HUES6 (cell line): Measurements from ENCODE around the gene SLC22A16.

Experiments used
- H3K27ac ChIP-seq: 2 replicates; pipeline ENCODE4 v1.7.0; 2013; ENCODE audit warnings: low read depth, mild to moderate bottlenecking, low read length, inconsistent platforms
- H3K27me3 ChIP-seq: 2 replicates; pipeline ENCODE4 v1.6.1; 2013; ENCODE audit warnings: low read length; ENCODE audit not compliant: control insufficient read depth, insufficient read depth
- H3K36me3 ChIP-seq: 2 replicates; pipeline ENCODE4 v1.6.1; 2013; ENCODE audit warnings: low read length; ENCODE audit not compliant: control insufficient read depth, insufficient read depth
- H3K4me1 ChIP-seq: 2 replicates; pipeline ENCODE4 v1.6.1; 2013; ENCODE audit warnings: low read length; ENCODE audit not compliant: control insufficient read depth, insufficient read depth
- H3K4me3 ChIP-seq: 2 replicates; pipeline ENCODE4 v1.5.1; 2013; ENCODE audit warnings: low read depth, low read length
- H3K9ac ChIP-seq: one replicate; pipeline ENCODE4 v1.6.1; 2013; ENCODE audit warnings: mild to moderate bottlenecking, low read length
- H3K9me3 ChIP-seq: 2 replicates; pipeline ENCODE4 v1.6.1; 2013; ENCODE audit warnings: low read depth, low read length; ENCODE audit not compliant: control insufficient read depth, insufficient read depth

Gene SLC22A16, protein sequence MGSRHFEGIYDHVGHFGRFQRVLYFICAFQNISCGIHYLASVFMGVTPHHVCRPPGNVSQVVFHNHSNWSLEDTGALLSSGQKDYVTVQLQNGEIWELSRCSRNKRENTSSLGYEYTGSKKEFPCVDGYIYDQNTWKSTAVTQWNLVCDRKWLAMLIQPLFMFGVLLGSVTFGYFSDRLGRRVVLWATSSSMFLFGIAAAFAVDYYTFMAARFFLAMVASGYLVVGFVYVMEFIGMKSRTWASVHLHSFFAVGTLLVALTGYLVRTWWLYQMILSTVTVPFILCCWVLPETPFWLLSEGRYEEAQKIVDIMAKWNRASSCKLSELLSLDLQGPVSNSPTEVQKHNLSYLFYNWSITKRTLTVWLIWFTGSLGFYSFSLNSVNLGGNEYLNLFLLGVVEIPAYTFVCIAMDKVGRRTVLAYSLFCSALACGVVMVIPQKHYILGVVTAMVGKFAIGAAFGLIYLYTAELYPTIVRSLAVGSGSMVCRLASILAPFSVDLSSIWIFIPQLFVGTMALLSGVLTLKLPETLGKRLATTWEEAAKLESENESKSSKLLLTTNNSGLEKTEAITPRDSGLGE

DNA sequence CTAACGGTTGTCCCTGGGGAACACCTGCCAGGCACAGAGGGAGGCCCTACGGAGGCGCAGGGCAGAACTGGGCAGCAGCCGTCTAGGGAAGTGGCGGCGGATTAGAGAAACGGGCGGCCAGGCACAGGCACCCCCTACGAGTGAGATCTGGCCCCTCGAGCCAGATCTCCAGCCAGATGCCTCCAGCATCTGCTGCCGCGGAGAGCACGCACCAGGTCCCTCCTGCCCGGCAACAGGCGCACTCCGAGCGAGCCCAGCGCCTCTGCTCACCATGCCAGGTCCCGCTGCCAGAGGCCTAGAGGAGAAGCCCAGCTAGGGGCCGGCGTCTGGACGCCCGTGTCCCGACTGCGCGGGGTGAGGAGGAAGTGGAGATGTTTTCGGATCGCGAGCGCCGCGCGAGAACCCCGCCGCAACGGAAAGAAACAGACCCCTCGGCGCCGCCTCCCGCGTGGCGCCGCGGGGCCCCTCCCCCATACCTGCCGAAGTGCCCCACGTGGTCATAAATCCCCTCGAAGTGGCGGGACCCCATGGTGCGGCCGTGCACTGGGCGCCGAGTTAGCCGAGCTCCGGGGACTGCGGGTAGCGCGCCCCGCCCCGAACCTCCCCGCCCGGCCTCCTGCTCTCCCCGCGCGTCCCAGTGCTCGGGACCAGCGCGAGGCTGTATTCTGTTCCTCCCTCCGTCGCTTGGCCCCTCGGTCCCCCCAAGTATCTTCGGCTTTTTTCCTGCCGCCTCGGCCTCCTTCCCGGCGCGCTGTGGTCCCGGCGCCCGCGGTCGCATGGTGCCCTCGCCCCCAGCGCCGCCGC is at the start of gene SLC22A16:
Gene SLC22A16 (minus strand): TSS at position 568 of the 804 bp plus-strand sequence. CDS start 39 bp downstream, at position 529.
- peak within 1 kb of the TSS; percentile 40; the same call in 1 of the 2 replicates for H3K4me3 ChIP-seq
- H3K27ac ChIP-seq: no peak within 1 kb of the TSS
- no peaks in the 10 kb centered on the region for H3K4me1 ChIP-seq

DNA sequence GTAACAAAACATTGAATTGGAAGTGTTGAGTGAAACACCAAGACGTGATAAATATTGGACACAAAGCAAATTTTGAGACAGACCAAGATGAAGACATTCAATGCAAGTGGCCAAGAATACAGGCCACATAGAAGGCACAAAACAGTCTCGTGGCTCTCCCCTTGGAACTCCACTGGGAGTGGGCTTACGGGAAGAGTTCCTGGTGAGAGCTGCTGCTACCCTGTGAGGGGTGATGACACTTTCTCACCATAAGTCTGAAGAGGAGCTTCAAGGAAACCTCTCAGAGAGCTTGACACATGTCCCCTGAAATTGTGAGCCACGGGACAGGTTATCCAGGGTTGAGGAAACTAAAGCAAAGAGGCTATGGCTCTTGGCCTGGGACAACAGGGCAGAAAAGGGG is 48.6 kb upstream of the SLC22A16 start:
- H3K27me3 ChIP-seq: no peaks in the 10 kb centered on the region
- no peak overlapping the region for H3K9ac ChIP-seq
- H3K4me1 ChIP-seq: peaks cover 3% of the 10 kb centered on the region; the same call in 1 of the 2 replicates
- H3K36me3 ChIP-seq: no peaks in the 10 kb centered on the region
- no peaks in the 10 kb centered on the region for H3K9me3 ChIP-seq
- H3K4me3 ChIP-seq: no peak overlapping the region
- no peak overlapping the region for H3K27ac ChIP-seq

More for the DNA sequence above, at the start of gene SLC22A16:
- Histone ChIP-seq H3K36me3 (no peaks in the 10 kb centered on the region), H3K9me3 (peaks cover 16% of the 10 kb centered on the region), H3K27me3 (peaks cover 13% of the 10 kb centered on the region; the same call in 1 of the 2 replicates), H3K9ac (no peak within 1 kb of the TSS)

DNA sequence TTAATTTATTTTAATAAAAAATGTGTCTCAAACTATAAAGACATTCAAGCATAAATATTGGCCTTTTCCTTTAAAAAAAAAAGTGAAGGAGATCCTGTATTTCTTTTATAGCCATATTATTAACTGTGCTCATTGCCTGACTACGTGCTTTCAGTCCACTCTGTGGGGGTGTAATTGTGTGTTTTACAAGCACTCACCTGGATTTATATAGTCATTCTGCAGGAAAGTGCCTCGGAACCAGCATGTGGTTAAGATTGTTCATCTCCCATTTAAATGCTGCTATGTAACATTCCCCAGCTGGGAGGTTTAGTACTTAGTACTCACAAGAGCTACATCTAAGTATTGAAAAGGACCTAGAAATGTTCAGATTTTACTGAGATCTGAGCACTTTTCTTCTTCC is 47.9 kb upstream of the SLC22A16 start:
- Histone ChIP-seq H3K4me3 (no peak overlapping the region), H3K4me1 (peaks cover 3% of the 10 kb centered on the region; the same call in 1 of the 2 replicates), H3K27me3 (no peaks in the 10 kb centered on the region), H3K27ac (no peak overlapping the region), H3K36me3 (no peaks in the 10 kb centered on the region), H3K9ac (no peak overlapping the region), H3K9me3 (no peaks in the 10 kb centered on the region)

DNA sequence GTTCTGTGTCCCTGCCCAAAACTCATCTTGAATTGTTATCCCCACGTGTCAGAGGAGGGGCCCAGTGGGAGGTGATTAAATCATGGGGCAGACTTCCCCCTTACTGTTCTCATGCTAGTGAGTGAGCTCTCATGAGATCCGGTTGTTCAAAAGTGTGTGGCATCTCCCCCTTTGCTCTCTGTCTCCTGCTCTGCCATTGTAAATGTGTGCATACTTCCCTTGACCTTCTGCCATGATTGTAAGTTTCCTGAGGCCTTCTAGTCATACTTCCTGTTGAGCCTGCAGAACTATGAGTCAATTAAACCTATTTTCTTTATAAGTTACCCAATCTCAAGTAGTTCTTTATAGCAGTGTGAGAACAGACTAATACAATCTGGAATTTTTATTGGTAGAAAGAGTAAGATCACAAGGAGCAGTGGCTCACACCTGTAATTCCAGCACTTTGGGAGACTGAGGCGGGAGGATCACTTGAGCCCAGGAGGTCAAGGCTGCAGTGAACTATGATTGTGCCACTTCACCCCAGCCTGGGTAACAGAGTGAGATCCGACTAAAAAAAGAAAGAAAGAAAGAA is 47.1 kb upstream of the SLC22A16 start:
- H3K36me3 ChIP-seq: no peaks in the 10 kb centered on the region
- no peak overlapping the region for H3K9ac ChIP-seq
- H3K27ac ChIP-seq: no peak overlapping the region
- H3K27me3 ChIP-seq: no peaks in the 10 kb centered on the region
- peaks cover 3% of the 10 kb centered on the region; the same call in 1 of the 2 replicates for H3K4me1 ChIP-seq
- H3K4me3 ChIP-seq: no peak overlapping the region
- no peaks in the 10 kb centered on the region for H3K9me3 ChIP-seq

DNA sequence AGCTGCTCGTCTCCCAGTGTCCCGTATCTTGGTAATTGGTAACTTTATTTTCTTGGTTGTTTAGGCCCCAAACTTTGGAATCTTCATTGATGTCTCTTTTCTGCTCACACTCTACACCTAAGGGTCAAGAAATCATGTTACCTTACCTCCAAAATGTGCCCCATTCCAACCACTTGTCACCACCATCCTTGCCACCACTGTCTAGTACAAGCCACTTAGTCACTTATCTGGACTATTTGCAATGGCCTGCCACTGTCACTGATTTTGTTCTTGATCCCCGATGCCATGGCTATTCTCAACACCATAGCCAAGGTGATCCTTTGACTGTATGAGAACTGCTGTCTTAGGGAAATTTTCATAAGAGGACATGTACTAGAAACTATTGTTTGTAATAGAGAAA is 46.0 kb upstream of the SLC22A16 start:
- H3K9ac ChIP-seq: no peak overlapping the region
- peaks cover 7% of the 10 kb centered on the region; the same call in 1 of the 2 replicates for H3K4me1 ChIP-seq
- no peaks in the 10 kb centered on the region for H3K27me3 ChIP-seq
- no peak overlapping the region for H3K27ac ChIP-seq
- no peaks in the 10 kb centered on the region for H3K36me3 ChIP-seq
- H3K9me3 ChIP-seq: no peaks in the 10 kb centered on the region
- no peak overlapping the region for H3K4me3 ChIP-seq

DNA sequence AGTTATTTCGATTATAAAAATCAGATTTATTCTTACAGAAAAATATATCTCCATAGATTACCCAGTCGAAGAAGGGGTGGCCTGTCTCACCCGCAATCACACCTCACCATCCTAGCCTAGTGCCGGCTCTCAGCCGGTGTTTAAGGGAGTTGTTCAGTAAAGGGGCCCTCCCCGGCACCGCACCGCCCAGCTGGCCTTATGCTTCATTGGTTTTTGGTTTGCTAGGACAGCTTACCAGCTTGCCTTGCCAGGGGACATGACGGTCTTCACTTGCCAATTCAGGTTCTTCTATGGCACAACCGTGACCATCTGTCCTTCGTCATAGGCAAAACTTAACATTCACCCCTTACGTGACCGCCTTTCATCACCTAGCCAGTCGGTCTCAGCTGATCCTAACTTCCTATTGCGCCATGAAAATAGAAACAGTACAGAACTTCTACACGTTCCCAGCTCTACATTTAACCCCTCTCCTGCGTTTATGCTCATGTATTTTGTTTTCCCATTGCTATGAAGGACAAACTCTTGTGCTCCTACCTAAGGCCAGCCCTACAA is 44.7 kb upstream of the SLC22A16 start:
- Histone ChIP-seq H3K27me3 (no peaks in the 10 kb centered on the region), H3K4me1 (peaks cover 7% of the 10 kb centered on the region; the same call in 1 of the 2 replicates), H3K9ac (no peak overlapping the region), H3K9me3 (no peaks in the 10 kb centered on the region), H3K27ac (no peak overlapping the region), H3K36me3 (no peaks in the 10 kb centered on the region), H3K4me3 (no peak overlapping the region)

DNA sequence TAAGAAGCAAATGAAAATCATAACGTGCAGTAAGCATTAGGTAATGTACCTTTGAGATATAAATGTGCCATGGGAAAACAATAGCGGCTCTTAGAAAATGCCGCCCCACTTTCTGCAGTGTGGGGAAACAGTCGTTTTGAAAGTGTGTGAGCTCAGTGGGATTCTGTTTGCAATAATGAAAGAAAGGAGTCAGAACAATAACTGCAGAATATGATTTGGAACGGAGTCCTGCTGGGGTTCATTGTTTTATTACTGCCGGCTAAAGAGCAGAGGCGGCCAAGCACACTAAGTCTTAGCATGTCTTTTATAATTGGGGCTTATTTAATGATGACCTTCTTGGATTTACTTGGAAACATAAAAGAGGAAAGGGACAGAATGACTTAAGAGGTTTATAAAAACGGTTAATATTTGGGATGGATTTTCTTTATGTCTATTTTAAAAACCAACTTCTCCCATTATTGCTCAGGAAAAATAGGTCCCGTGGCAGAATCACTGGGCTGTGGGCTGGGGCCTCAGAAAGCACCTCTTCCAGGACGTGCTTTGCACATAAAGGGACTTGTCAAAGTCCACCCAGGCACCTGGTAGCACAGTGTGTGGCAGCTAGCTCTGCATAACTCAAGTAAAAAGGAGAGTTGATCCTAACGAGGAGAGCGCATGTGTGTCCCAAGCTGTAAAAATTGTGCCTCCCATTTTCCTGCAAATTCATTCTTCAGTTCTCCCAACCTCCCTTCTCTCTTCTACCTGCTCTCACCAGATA is 44.0 kb upstream of the SLC22A16 start:
- H3K9ac ChIP-seq: no peak overlapping the region
- no peak overlapping the region for H3K27ac ChIP-seq
- H3K4me1 ChIP-seq: peaks cover 7% of the 10 kb centered on the region; the same call in 1 of the 2 replicates
- H3K4me3 ChIP-seq: no peak overlapping the region
- no peaks in the 10 kb centered on the region for H3K9me3 ChIP-seq
- no peaks in the 10 kb centered on the region for H3K27me3 ChIP-seq
- H3K36me3 ChIP-seq: no peaks in the 10 kb centered on the region

DNA sequence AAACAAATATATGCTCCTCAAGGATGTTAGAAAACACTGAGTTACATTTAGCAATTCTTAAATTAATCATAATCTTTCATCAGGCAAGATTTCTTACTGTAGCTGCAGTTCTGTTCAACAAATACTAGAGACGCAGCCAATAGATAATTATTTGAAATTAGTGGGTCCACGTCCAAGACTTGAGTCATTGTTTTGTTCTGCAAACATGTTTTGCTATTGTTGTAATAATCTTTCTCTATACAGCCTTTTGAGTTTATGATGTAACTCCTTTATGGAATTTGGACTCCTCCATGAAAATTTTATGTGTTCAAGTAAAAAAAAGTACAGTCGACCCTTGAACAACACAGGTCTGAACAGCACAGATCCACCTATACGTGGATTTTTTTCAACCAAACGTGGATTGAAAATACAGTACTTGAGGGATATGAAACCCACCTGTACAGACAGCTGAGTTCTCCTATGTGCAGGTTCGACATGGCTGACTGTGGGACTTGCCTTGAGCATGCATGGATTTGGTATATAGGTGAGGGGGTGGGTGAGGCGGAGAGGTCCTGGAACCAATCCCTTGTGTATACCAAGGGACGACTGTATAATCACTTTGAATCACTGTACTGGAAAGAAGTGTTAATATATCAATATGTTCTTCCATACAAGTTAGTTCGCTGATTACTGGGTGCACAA is 41.3 kb upstream of the SLC22A16 start:
- peaks cover 7% of the 10 kb centered on the region; the same call in 1 of the 2 replicates for H3K4me1 ChIP-seq
- no peak overlapping the region for H3K27ac ChIP-seq
- H3K36me3 ChIP-seq: no peaks in the 10 kb centered on the region
- no peak overlapping the region for H3K9ac ChIP-seq
- no peaks in the 10 kb centered on the region for H3K27me3 ChIP-seq
- H3K4me3 ChIP-seq: no peak overlapping the region
- H3K9me3 ChIP-seq: no peaks in the 10 kb centered on the region; the same call in 1 of the 2 replicates

DNA sequence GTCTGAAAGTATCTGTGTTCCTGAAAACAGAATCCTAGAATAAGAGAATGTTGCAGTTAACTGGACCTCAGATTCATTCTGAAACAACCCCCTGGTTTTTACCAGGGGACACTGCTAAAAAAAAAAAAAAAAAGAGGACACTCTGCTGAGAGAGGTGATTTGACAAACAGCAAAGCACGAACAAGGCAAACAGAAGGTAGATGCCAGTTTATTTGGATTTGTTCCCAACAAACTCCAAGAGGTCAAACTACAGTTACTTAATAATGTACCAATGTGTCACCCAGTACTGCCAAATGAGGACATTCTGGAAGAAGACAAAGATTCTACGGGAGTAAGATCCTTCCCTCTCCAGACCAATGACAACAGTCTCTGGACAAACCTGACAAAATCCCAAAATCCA is 40.6 kb upstream of the SLC22A16 start:
- no peak overlapping the region; the same call in 1 of the 2 replicates for H3K27ac ChIP-seq

More for the DNA sequence above, 40.6 kb upstream of the SLC22A16 start:
- no peak overlapping the region for H3K9ac ChIP-seq
- no peak overlapping the region for H3K4me3 ChIP-seq
- no peaks in the 10 kb centered on the region; the same call in 1 of the 2 replicates for H3K9me3 ChIP-seq
- H3K4me1 ChIP-seq: peaks cover 7% of the 10 kb centered on the region
- H3K36me3 ChIP-seq: no peaks in the 10 kb centered on the region
- no peaks in the 10 kb centered on the region for H3K27me3 ChIP-seq
